ENCODE data around the gene CAMTA1.
"Not testable (repeated sequence)": the region's sequence is repeated elsewhere in the genome, so short reads cannot be mapped to it uniquely, and the experiment has no call there.

The CAMTA1 gene

DNA sequence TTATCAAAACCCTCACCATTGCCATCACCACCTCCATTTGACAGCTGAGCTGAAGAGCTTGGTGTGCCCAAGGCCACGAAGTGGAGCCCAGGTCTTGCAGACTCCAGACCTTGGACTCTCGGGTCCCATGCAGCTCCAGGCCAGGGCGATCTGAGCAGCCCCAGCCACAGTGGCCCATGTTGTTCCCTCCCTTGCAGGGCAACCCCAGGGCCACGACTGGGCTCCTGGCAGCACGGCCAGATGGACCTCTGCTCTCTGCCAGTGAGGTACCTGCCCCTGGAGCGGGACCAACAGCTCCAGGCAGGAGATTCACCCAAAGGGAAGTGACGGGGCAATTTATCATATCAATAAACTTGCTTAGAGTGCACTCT lies 803.2 kb downstream of the CAMTA1 start:
- DNase-seq: no peak

DNA sequence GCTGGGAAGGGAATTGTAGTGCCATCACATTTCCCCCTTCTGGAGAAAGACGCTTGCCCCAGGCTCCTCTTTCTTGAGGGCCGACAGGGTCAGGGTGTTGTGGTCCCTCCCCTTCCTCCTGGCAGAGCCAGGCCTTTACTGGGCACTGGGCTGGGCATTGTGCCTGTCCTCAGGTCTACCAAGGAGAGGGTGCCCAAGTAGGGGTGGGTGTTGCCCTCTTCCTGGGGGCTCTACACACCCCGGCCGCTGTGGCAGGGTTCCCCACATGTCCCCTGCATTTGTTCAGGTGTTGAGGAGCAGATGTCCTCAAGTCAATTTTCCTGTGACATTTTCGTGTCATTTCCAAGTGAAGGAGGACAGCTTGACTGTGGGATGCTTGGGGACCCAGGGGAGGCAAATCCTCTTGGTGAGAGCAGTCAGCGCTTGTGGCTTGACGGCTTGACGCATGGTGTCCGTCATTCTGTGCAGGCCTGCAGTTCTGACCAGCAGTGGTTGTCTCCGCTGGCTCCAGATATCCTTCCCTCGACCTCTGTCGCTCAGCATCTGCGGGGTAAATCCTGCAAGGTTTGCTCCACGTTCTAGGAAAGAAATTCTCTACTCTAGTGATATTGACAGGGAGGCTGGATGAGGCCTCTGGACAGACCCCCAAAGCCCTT lies 804.0 kb downstream of the CAMTA1 start:
- DNase-seq: no peak

DNA sequence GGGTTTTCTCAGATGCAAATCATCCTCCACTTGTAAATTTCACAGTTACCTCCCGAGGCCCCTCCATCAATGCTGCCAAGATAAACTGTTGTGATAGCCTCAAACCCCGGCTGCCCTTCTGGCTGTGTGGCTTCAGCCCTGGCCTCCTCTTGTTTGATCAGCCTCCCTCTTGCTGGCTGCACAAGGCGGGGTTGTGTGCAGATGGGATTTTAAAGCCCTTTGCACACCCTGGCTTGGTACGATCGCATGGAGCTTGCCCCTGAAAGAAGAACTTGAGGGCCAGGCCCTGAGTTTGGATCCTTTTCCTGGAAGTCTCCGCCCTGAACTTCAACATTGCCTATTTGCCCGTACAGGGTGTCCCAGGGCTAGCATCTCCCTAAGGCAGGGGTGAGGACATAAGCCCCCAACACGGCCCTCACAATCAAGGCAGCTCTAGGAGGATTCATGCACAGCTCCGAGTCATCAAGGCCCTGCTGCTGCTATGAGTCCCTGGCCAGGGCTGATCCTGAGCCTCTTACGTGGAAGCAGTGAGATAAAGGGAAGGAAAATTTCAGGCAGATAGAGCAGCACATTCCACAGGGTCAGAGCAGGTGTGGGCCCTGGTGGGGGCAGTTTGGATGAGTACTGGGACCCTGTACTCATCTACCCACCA lies 804.6 kb downstream of the CAMTA1 start:
- no peak for DNase-seq

DNA sequence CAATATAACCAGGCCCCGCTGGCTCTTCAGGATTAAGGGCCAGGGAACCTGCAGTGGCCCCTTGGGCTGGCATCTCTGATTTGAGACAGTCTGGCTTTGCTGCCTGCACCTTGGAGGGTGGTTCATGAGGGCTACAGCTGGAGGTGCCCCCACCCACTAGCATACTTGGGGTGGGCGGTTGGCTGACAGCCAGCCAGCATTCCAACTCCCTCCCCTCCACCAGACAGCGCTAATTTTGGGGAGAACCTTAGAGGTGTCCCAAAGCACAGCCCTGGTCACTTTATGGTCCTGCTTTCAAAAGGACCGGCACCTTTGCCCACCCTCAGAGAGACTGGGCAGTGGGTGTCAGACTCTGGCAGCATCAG lies 805.2 kb downstream of the CAMTA1 start:
- DNase-seq: no peak

DNA sequence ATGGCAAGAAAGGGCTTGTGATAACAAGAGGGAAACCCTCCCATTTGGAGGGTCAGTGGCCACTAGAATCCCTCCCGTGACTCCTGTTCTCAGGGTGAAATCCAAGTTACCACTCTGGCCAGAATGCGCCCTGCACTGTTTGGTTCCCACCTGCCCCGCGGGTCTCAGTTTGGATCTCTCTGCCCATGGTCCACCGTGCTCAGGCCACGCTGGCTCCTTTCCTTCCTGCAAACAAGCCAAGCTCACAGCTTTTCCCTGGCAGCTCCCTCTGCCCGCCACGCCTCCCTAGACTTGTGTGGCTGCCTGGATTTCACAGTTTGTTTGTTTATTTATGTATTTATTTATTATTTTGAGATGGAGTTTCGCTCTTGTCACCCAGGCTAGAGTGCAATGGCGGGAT lies 806.3 kb downstream of the CAMTA1 start:
- DNase-seq: no peak

DNA sequence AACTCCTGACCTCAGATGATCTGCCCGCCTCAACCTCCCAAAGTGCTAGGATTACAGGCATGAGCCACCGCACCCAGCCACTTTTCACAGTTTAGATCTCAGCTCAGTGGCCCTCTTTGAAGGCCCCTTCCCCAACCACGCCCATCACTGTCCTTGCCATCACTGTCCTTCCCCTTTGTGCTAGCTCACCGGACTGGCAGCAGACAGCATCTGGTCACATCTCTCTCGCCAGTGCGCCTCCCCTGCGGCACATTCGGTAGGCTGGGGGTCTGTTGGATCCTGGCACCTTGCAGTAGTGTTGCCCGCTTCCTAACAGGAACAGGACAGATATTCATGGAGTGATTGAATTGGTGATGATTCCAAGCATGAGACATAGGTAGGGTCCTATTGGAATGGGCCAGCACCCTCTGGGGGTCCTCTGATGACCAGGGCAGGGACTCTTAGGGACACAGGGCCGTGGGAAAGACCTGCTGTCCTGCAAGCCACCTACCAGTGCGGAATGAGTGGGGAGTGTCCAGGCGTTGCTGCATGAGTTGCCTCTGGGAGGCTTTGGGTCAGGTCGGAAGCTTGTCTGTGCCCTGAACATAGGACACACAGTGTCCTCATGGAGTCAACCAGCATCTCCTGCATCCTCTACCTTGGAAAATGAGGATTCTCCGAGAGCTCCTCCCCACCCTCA lies 807.0 kb downstream of the CAMTA1 start:
- no peak for DNase-seq

DNA sequence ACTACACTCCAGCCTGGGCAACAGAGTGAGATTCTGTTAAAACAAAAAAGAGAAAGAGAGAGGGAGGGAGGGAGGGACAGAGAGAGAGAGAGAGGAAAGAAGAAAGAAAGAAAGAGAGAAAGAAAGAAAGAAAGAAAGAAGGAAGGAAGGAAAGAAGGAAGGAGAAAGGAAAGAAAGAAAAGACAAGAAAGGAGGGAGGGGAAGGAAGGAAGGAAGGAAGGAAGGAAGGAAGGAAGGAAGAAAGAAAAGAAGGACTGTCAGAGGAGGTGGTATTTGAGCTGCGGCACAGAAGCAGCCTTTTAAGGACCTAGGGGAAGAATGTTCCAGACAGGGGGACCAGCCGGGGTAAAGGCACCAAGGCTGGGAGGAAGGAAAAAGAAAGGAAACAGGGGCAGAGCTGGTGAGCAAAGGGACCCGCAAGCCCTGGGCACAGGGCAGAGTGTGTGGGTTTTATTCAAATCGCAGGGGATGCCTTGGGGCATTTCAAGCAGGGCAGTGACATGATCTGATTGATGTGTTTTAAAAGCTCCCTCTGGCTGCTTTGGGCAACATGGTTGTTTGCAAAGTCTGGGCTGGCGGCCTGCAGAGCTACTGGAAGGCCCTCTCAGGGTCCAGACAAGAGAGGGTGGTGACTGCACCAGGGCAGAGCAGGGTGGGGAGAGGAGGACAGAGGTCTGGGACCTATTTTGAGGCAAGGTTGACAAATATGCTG lies 808.9 kb downstream of the CAMTA1 start:
- DNase-seq: no peak

DNA sequence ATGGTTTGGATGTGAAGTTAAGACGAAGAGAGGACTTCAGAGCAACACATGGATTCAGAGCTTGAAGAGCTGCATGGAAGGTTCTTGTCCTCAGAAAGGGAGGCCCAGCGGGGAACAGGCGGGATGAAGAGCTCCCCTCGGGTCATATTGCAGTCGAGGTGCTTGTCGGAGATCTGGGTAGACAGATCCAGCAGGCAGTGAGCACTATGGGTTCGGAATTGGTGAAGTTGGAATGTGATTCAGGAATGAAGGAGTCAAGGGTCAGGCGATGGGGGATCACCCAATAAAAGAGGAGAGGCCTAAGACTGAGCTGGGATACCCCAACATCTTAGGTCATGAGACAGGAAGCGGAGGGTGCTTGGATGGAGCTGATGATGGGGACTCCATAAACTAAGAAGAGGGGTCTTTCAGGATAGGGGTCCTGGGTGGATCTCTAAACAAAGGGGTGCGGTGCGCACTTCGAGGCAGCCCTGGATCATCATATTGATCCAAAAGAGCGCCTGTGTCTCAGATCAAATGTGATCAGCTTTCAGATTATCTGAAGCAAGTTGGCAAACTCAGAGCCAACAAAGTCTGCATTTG lies 809.6 kb downstream of the CAMTA1 start:
- DNase-seq: no peak

DNA sequence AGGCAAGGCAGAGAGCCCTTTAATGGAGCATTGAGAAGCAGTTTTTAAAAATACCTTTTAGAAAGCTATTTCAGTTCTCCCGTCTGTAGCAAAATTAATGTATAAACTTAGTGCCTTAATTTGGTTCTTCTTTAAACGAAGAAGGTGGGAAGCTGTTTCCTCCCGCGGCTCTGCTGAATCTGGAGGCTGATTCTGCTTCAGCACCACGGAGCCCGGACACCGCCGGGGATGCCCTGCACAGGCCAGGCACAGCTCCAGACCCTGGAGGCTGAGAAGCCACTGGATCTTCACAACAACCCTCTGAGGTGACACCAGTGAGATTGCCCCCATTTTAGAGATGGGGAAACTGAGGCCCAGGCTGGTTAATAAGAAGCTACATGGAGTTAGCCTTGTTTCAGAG lies 810.1 kb downstream of the CAMTA1 start:
- DNase-seq: no peak

DNA sequence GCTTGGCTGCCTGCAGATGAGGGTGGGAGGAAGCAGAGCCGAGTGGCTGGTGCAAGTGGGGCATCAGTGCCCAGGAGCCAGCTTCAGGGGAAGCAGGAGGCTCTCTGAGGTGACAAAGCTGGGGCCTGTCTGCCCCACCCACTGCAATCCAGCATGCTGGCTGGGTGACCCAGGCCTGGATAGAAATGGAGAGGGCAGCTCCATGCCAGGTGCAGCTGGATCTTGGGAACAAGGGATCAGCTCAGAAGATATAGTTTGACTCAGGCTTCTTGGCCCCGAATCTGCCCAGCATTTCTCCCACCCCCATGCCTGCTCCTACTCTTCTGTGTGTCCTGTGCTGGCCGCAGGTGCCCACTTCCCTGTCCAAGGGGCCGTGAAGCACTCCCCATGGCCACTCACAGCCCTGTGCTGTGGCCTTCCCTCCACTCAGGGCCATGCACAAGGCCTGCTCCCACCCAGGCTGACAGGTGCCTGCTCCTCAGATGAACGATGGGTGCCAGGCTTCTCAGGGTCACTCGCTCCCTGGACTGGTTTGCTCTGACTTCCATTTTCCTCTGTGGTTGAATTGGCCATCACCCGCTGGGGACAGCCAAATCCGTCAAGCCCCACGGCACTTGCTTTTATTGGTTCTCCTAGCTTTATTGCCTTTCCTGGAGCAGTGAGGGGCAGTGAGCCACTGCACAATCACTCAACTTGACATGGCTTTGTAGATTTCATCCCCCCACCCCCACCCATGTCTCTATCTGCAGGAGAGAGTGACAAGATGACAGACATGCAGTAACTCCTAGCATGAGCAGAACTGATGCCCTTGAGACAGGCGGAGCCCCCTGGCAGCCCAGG lies 811.1 kb downstream of the CAMTA1 start:
- no peak for DNase-seq

DNA sequence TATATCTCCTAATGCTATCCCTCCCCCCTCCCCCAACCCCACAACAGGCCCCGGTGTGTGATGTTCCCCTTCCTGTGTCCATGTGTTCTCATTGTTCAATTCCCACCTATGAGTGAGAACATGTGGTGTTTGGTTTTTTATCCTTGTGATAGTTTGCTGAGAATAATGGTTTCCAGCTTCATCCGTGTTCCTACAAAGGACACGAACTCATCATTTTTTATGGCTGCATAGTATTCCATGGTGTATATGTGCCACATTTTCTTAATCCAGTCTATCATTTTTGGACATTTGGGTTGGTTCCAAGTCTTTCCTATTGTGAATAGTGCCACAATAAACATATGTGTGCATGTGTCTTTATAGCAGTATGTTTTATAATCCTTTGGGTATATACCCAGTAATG lies 812.8 kb downstream of the CAMTA1 start:
- DNase-seq: not testable (repeated sequence)

DNA sequence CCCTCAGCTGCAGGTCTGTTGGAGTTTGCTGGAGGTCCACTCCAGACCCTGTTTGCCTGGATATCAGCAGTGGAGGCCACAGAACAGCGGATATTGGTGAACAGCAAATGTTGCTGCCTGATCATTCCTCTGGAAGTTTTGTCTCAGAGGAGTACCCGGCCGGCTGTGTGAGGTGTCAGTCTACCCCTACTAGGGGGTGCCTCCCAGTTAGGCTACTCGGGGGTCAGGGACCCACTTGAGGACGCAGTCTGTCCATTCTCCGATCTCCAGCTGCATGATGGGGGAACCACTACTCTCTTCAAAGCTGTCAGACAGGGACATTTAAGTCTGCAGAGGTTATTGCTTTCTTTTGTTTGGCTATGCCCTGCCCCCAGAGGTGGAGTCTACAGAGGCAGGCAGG lies 819.7 kb downstream of the CAMTA1 start:
- DNase-seq: not testable (repeated sequence)

DNA sequence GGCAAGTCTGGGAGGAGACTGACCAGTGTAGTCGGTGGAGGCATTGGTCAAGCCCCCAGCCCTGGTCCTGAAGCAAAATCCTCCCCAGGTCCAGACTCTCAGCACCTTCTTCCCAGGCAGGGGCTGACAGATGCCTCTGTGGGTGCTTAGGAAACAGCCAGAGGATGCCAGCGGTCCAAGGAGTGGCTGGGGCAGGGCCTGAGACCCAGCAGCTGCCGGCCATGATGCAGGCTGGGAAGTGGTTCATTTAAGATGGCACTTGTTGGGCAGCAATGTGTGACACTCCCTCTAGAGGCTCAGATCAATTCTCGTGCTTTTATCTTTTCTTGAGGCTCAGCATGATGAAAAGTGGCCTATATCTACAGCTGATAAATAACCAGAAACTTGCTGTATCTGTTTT lies 820.8 kb downstream of the CAMTA1 start:
- no peak for DNase-seq

DNA sequence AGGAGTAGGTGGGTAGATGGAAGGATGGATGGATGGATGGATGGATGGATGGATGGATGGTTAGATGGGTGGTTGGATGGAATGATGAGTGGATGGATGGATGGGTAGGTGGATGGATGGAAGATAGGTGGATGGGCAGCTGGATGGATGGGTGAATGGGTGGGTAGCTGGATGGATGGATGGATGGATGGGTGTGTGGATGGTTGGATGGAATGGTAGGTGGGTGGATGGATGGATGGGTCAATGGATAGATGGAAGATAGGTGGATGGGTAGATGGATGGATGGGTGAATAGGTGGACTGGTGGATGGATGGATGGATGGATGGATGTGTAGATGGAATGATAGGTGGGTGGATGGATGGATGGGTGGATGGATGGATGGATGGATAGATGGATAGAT lies 821.8 kb downstream of the CAMTA1 start:
- no peak for DNase-seq

DNA sequence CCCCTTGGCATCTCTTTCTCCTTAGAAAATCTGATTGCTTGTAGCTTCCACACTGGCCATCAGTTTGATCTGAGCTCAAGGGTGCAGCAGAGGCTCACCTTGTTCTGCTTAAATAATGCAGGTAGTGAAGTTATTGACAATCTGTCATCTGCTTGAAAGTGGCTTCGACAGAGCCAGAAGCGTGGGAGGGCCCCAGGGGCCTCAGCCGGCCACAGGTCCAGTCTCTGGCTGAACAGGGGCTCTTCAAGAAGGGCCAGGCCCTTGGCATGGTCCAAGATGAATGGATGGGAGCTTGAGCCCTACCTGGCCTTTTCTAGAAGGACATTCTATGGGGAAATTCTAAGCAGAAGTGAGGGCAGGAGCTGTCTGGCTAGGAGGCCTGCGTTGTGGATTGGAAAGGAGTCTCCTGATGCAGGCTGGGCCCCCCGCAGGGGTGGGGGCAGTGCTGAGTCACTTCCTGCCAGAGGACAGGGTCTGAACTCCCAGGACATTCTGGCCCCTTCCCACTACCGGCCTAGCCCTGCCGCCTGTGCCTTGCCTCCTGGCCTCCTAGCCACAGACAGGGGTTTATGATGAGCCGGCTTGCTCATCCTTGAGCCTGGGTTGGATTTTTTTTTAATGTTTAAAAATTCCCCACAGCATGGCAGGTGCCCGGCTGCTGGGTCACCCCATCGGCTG lies 823.5 kb downstream of the CAMTA1 start:
- no peak for DNase-seq

DNA sequence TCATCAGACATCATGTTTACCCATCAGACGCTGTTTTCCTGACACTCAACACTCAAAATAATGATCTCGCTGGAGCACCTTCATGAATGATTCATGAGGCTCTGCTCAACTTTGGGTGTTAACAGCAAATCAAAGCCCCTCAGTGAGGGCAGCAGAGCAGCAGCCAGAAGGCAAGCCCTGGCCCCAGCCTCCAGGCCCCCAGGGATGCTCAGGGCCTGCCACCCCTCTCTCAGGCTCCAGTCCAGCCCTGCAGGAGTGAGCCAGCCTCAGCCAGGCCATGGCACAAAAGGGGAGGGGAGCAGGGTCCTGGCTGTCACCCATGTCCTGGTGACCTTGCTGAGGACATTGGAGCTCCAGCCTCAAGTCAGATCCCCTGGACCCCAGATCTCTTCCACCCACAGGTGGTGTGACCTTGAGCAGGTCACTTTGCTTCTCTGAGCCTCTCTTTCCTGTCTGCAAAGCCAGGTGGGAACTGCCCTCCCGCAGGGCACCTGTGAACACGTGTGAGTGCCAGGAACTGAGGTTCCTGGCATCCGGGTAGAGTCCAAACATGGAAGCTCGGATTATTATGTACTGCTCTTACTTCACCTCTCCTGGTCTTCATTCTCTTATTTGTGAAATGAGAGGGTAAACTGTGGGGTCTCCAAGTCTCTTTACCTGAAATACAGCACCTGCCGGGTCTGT lies 824.2 kb downstream of the CAMTA1 start:
- DNase-seq: no peak

DNA sequence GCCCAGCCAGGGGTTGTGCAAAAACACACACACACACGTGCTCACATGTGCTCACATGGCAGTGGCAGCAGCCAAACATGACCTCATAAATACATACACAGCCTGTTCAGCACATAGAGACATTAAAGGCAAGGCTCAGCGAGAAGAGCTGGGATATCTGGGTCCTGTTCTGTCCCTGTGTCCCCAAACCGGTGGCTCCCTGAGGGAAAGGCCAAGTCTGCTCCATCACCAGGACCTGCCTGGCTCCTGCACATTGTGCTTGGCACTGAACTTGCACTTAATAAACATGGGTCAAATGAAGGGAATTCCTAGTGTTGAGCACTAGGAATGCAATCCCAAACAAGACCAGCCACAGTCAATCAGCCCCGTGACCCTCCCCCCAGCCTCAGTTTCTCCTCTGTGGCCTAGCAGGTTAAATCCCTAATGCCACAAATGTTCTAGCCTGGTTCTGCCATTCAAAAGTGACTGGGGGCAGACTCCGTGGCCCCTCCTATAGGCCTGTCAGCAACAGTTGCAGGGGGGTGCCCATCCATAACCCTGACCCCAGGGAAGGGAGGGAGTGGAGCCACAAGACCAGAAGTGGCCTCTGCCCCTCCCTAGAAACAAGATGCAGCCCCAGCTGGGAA lies 825.0 kb downstream of the CAMTA1 start:
- no peak for DNase-seq

DNA sequence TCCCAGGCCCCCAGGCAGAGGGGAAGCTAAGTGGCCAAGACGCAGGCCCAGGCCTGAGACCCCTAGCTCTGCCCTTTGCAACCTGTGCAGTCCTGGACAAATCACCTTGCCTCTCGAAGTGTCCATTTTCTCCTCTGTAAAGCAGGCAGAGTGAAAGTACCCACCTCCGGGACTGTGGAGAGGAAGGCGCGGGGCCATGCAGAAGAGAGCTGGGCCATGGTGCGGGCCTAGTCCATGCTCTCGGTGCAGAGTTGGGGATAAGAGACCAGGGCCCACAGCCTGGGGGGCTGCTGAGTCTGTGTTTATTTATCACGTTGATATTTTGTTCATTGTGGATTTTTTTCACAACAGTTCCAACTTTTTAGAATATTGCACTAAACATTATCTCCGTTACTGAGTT lies 825.7 kb downstream of the CAMTA1 start:
- DNase-seq: no peak

DNA sequence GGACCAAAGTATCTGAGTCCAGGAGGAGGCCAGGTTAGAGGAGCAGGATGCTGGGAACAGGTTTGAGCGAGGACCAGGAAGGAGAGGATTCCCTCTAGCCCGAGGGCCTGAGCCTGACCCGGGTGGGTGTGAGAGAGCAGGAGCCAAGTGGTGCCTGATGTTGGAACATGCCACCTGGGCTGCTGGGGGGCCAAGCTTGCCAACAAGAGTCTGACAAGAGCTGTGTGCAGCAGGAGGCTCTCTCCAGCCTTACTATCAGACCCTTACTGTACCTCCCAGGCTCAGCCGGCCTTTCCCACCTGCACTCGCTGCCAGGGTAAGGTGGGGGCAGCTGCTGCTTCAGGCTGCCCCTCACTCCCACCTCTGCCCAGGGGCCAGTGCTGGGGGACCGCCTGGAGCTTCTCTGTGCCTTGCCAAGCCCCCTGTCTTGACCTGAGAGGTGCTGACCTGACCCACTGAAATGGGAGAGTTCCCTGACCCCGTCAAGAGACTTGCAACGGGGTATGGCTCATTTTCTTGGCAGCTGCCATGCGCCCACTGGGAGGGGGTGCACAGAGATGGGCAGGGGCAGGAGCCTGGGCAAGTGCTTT lies 826.3 kb downstream of the CAMTA1 start:
- no peak for DNase-seq

DNA sequence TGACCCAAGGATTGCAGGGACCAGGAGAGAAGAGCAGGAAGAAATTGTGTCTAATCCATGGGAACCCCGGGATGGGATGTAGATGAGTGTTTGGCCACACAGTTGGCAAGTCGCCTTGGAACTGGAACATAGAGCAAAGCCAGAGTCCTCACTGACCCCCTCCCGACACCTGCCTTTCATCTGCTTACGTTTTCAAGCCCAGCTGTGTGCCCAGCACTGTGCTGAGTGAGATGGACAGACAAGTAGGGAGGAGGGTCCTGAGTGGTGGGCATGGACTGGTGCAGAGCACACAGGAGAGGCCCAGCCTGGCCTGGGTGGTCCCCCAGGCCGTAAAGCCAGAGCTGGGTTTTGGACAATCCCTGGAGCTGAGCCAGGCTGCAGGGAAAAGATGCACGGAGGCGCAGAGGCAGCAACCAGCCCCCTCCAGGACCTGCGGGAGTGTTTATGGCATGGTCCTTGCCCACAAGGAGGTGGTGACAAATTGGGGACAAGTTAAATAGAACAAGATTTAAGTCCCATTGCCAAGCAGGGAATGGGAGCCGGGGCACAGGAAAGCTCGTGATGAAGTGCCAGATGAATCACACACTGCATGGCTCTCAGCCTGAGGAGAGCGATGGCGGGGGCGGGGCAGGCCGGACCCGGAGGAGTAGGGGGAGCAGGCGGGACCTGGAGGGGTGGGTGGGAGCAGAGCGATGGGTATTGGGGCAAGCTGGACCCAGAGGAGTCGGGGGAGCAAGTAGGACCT lies 828.0 kb downstream of the CAMTA1 start:
- DNase-seq: no peak
